Neuronal stem cell (in vitro differentiated cells): ENCODE results near the gene SPRED1.
"Not testable (repeated sequence)": the region's sequence is repeated elsewhere in the genome, so short reads cannot be mapped to it uniquely, and the experiment has no call there.

ENCODE experiments used
- DNase-seq: peaks from one replicate; pipeline ENCODE4 v3.0.0-alpha.2; 2013; ENCODE audit warnings: low spot score
- H2AFZ ChIP-seq: one replicate; pipeline ENCODE4 v1.6.1; 2013; ENCODE audit warnings: mild to moderate bottlenecking, low read length, inconsistent platforms
- H2AK5ac ChIP-seq: 2 replicates; pipeline ENCODE4 v1.6.1; 2013; ENCODE audit warnings: low read depth, mild to moderate bottlenecking, inconsistent platforms, low read length, moderate library complexity, mixed read lengths
- H2BK120ac ChIP-seq: 2 replicates; pipeline ENCODE4 v1.6.1; 2013; ENCODE audit warnings: low read depth, mild to moderate bottlenecking, inconsistent platforms, low read length, moderate library complexity, mixed read lengths
- H2BK12ac ChIP-seq: one replicate; pipeline ENCODE4 v1.6.1; 2013; ENCODE audit warnings: low read length, inconsistent platforms
- H2BK15ac ChIP-seq: 2 replicates; pipeline ENCODE4 v1.6.1; 2013; ENCODE audit warnings: mild to moderate bottlenecking, low read length, inconsistent platforms, mixed read lengths
- H2BK5ac ChIP-seq: one replicate; pipeline ENCODE4 v1.6.1; 2013; ENCODE audit warnings: inconsistent platforms, mild to moderate bottlenecking, low read length, moderate library complexity
- H3K14ac ChIP-seq: one replicate; pipeline ENCODE4 v1.6.1; 2013; ENCODE audit warnings: low read length, inconsistent platforms
- H3K18ac ChIP-seq: 2 replicates; pipeline ENCODE4 v1.6.1; 2013; ENCODE audit warnings: low read length, inconsistent platforms
- H3K23ac ChIP-seq: 2 replicates; pipeline ENCODE4 v1.6.1; 2013; ENCODE audit warnings: low read depth, mild to moderate bottlenecking, mixed read lengths, low read length, inconsistent platforms; ENCODE audit not compliant: poor library complexity
- H3K27ac ChIP-seq: replicated peaks from 3 replicates; pipeline ENCODE4 v1.5.1; 2013; ENCODE audit warnings: low read length, inconsistent platforms
- H3K27me3 ChIP-seq, 3 experiments: 2 replicates each; pipeline ENCODE4 v1.6.1; 2013; ENCODE audit warnings: low read length in 3 of 3, mild to moderate bottlenecking in 2 of 3, inconsistent platforms in 1 of 3, low read depth in 1 of 3, mixed read lengths in 1 of 3, moderate library complexity in 1 of 3; ENCODE audit not compliant: control insufficient read depth in 3 of 3, insufficient read depth in 3 of 3
- H3K36me3 ChIP-seq, 2 donors: replicated peaks in 1 of 2; 2 replicates each; pipeline ENCODE4 v1.6.1; 2013; ENCODE audit warnings: low read length in 2 of 2; ENCODE audit not compliant: control insufficient read depth in 2 of 2, insufficient read depth in 2 of 2
- H3K4ac ChIP-seq: 2 replicates; pipeline ENCODE4 v1.6.1; 2013; ENCODE audit warnings: inconsistent platforms, mild to moderate bottlenecking, low read length, moderate library complexity
- H3K4me1 ChIP-seq, 2 donors: 1 replicate in 1 of 2; 2 replicates in 1 of 2; pipeline ENCODE4 v1.6.1; 2013; ENCODE audit warnings: low read length in 2 of 2, low read depth in 1 of 2; ENCODE audit not compliant: control insufficient read depth in 2 of 2, insufficient read depth in 1 of 2
- H3K4me2 ChIP-seq: one replicate; pipeline ENCODE4 v1.6.1; 2013; ENCODE audit warnings: mild to moderate bottlenecking, low read length, inconsistent platforms; ENCODE audit not compliant: insufficient read depth, poor library complexity, severe bottlenecking
- H3K4me3 ChIP-seq, 2 donors: 2 replicates each; pipeline ENCODE4 v1.5.1; 2013; ENCODE audit warnings: low read length in 2 of 2, mild to moderate bottlenecking in 2 of 2, inconsistent platforms in 1 of 2, moderate library complexity in 1 of 2
- H3K79me1 ChIP-seq: one replicate; pipeline ENCODE4 v1.6.1; 2013; ENCODE audit warnings: low read depth, mild to moderate bottlenecking, inconsistent platforms, low read length, moderate library complexity
- H3K9ac ChIP-seq: one replicate; pipeline ENCODE4 v1.6.1; 2013; ENCODE audit warnings: mild to moderate bottlenecking, low read depth, low read length, inconsistent platforms; ENCODE audit not compliant: poor library complexity
- H3K9me3 ChIP-seq, 2 donors: replicated peaks in 1 of 2; 2 replicates each; pipeline versions ENCODE3 to v1.6.1; 2013; ENCODE audit warnings: low read length in 2 of 2, mild to moderate bottlenecking in 2 of 2, inconsistent platforms in 1 of 2, low read depth in 1 of 2, mixed read lengths in 1 of 2, moderate library complexity in 1 of 2; ENCODE audit not compliant: control insufficient read depth in 2 of 2, insufficient read depth in 1 of 2
- H4K8ac ChIP-seq: one replicate; pipeline ENCODE4 v1.6.1; 2013; ENCODE audit warnings: low read depth, mild to moderate bottlenecking, inconsistent platforms, low read length, moderate library complexity
- H4K91ac ChIP-seq: one replicate; pipeline ENCODE4 v1.6.1; 2013; ENCODE audit warnings: low read length, low read depth, mild to moderate bottlenecking, inconsistent platforms; ENCODE audit not compliant: poor library complexity
- WGBS, 2 donors: extraction: QIAGEN DNeasy Blood & Tissue Kit; methylation state at CpG; one replicate each; pipeline ENCODE4 v1.1.7; 2013; ENCODE audit warnings: missing lambda C conversion rate in 2 of 2, mixed read lengths in 1 of 2; ENCODE audit not compliant: insufficient read length in 2 of 2, insufficient replicate concordance in 1 of 2; ENCODE audit errors: extremely low coverage in 2 of 2; 5-methylcytosine and 5-hydroxymethylcytosine counted together

The SPRED1 gene

GRCh38 chr15:38231436-38231835 lies 21.2 kb upstream of the SPRED1 start:
- no peak overlapping the region for H3K9ac ChIP-seq
- no peaks in the 10 kb centered on the region for H3K9me3 ChIP-seq
- no peak overlapping the region for H3K23ac ChIP-seq
- H3K4me3 ChIP-seq: no peak overlapping the region
- H4K8ac ChIP-seq: no peak overlapping the region
- H2BK12ac ChIP-seq: no peak overlapping the region
- no peak overlapping the region for H3K14ac ChIP-seq
- H4K91ac ChIP-seq: no peak overlapping the region
- H3K18ac ChIP-seq: no peak overlapping the region
- H3K4me2 ChIP-seq: no peak overlapping the region
- DNase-seq: no peak
- H2AK5ac ChIP-seq: no peak overlapping the region
- H3K4ac ChIP-seq: no peak overlapping the region
- peak overlapping the region; percentile 73 for H2AFZ ChIP-seq
- no peaks in the 10 kb centered on the region for H3K79me1 ChIP-seq
- no peak overlapping the region for H2BK15ac ChIP-seq
- H3K36me3 ChIP-seq: no peaks in the 10 kb centered on the region
- no peak overlapping the region for H3K27ac ChIP-seq
- no peaks in the 10 kb centered on the region for H3K27me3 ChIP-seq
- peaks cover 0 to 7% of the 10 kb centered on the region in 2 donors for H3K4me1 ChIP-seq
- H2BK120ac ChIP-seq: no peak overlapping the region
- H2BK5ac ChIP-seq: no peak overlapping the region
- WGBS, 2 donors: no CpG with 5 or more reads among the region's 5 CpGs

DNA sequence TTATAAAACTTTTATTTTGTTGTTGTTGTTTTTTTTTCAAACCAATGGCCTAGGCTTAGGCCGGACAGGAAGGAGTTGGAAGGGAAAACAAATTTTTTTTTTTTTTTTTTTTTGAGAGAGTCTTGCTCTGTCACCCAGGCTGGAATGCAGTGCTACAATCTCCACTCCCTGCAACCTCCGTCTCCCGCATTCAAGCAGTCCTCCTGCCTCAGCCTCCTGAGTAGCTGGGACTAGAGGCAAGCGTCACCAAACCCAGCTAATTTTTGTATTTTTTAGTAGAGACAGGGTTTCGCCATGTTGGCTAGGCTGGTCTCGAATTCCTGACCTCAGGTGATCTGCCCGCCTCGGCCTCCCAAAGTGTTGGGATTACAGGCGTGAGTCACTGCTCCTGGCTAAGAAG lies 15.6 kb upstream of the SPRED1 start:
- H3K9ac ChIP-seq, H3K4me1 ChIP-seq, H2BK15ac ChIP-seq, H4K91ac ChIP-seq, H3K23ac ChIP-seq, DNase-seq, H3K36me3 ChIP-seq, H3K9me3 ChIP-seq, H3K27me3 ChIP-seq, H3K79me1 ChIP-seq, H3K18ac ChIP-seq, H2AK5ac ChIP-seq, H2AFZ ChIP-seq, H3K4ac ChIP-seq, H3K14ac ChIP-seq, H3K27ac ChIP-seq, H2BK12ac ChIP-seq, H3K4me2 ChIP-seq, H2BK120ac ChIP-seq, H4K8ac ChIP-seq, H2BK5ac ChIP-seq, H3K4me3 ChIP-seq: not testable (repeated sequence)
- WGBS, 2 donors: no CpG with 5 or more reads among the region's 9 CpGs

DNA sequence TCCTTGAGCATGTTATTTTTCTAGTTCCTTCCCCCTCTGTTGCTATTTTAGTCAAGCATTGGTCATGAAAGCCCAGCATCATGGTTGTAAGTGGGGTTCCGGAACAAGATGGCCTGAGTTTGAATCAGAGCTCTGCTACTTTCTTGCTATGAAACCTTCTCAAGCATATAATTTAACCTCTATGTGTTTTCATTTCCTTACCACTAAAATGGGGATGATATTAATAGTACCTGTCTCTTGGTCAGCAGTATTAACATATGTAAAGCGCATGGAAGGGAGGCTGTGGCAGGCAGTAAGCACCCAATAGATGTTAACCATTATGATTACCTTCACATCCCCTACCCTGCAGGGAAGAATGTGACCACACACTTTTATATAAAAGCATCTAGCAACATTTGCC lies 14.3 kb upstream of the SPRED1 start:
- Histone ChIP-seq H3K27me3 (no peaks in the 10 kb centered on the region), H2BK5ac (no peak overlapping the region), H3K4ac (no peak overlapping the region), H2AK5ac (no peak overlapping the region), H3K9me3 (no peaks in the 10 kb centered on the region), H3K23ac (no peak overlapping the region), H3K9ac (no peak overlapping the region), H3K27ac (no peak overlapping the region), H2AFZ (no peak overlapping the region), H2BK15ac (no peak overlapping the region), H3K4me1 (no peaks in the 10 kb centered on the region), H4K8ac (no peak overlapping the region), H3K4me3 (no peak overlapping the region), H3K79me1 (no peaks in the 10 kb centered on the region), H4K91ac (no peak overlapping the region), H2BK12ac (no peak overlapping the region), H3K4me2 (no peak overlapping the region), H3K14ac (no peak overlapping the region), H2BK120ac (no peak overlapping the region), H3K18ac (no peak overlapping the region), H3K36me3 (no peaks in the 10 kb centered on the region)
- DNase-seq: no peak
- WGBS, 2 donors: no CpG with 5 or more reads among the region's 2 CpGs

- no CpG with 5 or more reads among the region's 2 CpGs for WGBS, 2 donors
- no peaks in the 10 kb centered on the region for H3K36me3 ChIP-seq
- no peak overlapping the region for H2AFZ ChIP-seq
- H2AK5ac ChIP-seq: no peak overlapping the region
- no peak overlapping the region for H3K9ac ChIP-seq
- H3K27me3 ChIP-seq: no peaks in the 10 kb centered on the region
- H2BK120ac ChIP-seq: no peak overlapping the region
- H3K4me2 ChIP-seq: no peak overlapping the region
- no peak overlapping the region for H4K8ac ChIP-seq
- no peak overlapping the region for H2BK15ac ChIP-seq
- H3K4ac ChIP-seq: no peak overlapping the region
- no peak overlapping the region for H3K23ac ChIP-seq
- no peak overlapping the region for H2BK12ac ChIP-seq
- H3K4me1 ChIP-seq: peaks cover 0 to 4% of the 10 kb centered on the region in 2 donors
- no peaks in the 10 kb centered on the region for H3K9me3 ChIP-seq
- H3K79me1 ChIP-seq: no peaks in the 10 kb centered on the region
- no peak overlapping the region for H3K14ac ChIP-seq
- H3K27ac ChIP-seq: no peak overlapping the region
- no peak overlapping the region for H4K91ac ChIP-seq
- no peak for DNase-seq
- H2BK5ac ChIP-seq: no peak overlapping the region
- H3K18ac ChIP-seq: no peak overlapping the region
- no peak overlapping the region for H3K4me3 ChIP-seq
Measured at GRCh38 chr15:38242055-38242454, 10.6 kb upstream of the SPRED1 start.
